Hepatocyte (in vitro differentiated cells): ENCODE measurements around the gene TMEM33.

Source experiments
- CTCF ChIP-seq: fragments of 200-600 bp; sonication (generic); IDR thresholded peaks from 2 replicates; pipeline ENCODE4 v1.5.1; 2016; ENCODE audit warnings: antibody characterized with exemption, mild to moderate bottlenecking; ENCODE audit not compliant: poor library complexity
- EZH2 ChIP-seq: fragments of 200-600 bp; sonication (generic); IDR thresholded peaks from 2 replicates; pipeline ENCODE4 v1.6.1; 2016; ENCODE audit warnings: antibody characterized with exemption, mild to moderate bottlenecking, borderline replicate concordance

GRCh38 chr4:41943506-41943905 is 8.3 kb downstream of the TMEM33 start:
- TF ChIP-seq CTCF (no peak), EZH2 (no peak)
